Fibroblast of pulmonary artery (primary cell): Measurements from ENCODE around the gene LTBP3.

Experiments used
- DNase-seq: peaks from one replicate; pipeline ENCODE4 v3.0.0-alpha.2; 2010; ENCODE audit warnings: low read depth
- H3K4me3 ChIP-seq: replicated peaks from 2 replicates; pipeline ENCODE4 v1.5.1; 2011; ENCODE audit warnings: low read depth, mild to moderate bottlenecking, control low read depth, low read length, moderate library complexity
- TF ChIP-seq, protein P1 (sequence below): IDR thresholded peaks from 2 replicates; pipeline ENCODE4 v1.5.1; 2011; ENCODE audit warnings: mild to moderate bottlenecking, control low read depth, low read length, inconsistent platforms; ENCODE audit errors: missing control alignments

Gene LTBP3

DNA sequence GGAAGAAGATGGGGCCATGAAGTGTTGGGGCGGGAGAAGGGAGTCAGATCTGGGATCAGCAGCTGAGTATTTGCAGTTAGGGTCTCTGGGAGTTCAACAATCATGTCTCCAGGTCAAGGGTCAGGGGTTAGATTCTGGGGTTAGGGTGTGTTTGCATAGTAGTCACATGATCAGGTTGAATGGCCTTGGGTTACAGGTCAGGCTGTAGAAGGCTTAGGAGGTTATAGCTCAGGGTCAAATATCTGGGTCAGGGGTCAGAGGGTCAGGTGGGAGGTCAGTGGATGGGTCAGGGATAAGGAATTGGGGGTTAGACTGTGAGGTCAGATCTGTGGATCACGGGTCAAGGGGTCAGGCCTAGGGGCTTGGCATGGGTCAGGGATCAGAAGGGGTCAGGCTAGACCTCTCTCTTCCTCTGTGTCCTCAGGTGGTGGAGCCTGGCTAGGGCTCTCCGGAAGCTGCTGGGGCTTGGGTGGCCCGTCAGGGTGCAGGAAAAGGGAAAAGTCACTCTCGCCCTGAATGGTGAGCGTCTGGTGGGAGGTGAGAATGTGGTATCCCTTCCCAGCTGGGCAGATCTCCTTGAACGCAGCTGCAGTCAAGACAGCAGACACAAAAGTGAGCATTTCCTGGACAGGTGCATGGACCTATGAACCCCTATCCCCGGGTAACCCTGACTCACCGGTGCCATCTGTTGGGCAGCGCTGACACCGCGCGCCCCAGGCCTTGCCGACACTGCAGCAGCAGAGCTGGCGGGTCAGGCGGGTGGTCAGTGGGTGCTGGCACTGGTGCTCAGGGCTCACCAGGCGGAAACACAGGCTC is 6.4 kb downstream of the LTBP3 start:
- peak; percentile 29 for DNase-seq
- TF ChIP-seq, protein P1, sequence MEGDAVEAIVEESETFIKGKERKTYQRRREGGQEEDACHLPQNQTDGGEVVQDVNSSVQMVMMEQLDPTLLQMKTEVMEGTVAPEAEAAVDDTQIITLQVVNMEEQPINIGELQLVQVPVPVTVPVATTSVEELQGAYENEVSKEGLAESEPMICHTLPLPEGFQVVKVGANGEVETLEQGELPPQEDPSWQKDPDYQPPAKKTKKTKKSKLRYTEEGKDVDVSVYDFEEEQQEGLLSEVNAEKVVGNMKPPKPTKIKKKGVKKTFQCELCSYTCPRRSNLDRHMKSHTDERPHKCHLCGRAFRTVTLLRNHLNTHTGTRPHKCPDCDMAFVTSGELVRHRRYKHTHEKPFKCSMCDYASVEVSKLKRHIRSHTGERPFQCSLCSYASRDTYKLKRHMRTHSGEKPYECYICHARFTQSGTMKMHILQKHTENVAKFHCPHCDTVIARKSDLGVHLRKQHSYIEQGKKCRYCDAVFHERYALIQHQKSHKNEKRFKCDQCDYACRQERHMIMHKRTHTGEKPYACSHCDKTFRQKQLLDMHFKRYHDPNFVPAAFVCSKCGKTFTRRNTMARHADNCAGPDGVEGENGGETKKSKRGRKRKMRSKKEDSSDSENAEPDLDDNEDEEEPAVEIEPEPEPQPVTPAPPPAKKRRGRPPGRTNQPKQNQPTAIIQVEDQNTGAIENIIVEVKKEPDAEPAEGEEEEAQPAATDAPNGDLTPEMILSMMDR, result peak; percentile 25
- no peak overlapping the region for H3K4me3 ChIP-seq

DNA sequence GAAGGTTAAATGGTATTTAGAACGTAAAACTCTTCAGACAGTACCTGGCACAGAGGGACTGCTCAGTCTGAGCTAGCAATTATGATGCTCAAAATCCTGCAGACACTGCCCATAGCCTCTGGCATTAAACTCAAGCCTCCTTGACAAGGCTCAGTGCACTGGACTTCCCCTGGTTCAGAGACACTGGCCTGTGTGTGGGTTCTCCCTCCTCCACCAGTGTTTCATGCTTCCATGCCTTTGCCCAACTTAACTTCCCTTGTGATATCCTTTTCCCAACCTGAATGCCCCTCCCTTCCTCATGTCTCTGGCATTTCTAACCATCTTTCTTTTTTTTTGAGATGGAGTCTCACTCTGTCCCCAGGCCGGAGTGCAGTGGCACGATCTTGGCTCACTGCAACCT is 9.1 kb downstream of the LTBP3 start:
- TF ChIP-seq, protein P1, result no peak
- no peak overlapping the region for H3K4me3 ChIP-seq
- DNase-seq, result no peak

DNA sequence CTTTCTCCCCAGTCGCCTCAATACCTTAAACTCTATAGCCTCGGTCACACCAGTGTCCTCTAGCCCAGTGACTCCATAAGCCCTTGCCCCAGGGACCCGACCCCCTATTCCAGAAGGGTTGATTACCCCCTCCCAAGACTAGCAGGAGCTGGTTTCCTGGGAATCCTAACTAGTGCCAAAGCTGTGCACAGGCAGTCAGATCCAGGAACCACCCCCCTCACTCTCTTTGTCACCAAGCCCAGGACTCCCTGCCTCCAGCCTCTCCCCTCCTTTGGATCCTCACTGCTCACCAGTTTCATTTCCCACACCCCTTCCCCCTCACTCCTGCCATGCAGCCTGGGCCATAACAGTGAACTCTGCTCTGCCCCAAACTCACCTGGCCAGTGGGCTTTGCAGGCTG is 9.8 kb downstream of the LTBP3 start:
- no peak overlapping the region for H3K4me3 ChIP-seq
- DNase-seq, result no peak
- TF ChIP-seq, protein P1, result no peak

DNA sequence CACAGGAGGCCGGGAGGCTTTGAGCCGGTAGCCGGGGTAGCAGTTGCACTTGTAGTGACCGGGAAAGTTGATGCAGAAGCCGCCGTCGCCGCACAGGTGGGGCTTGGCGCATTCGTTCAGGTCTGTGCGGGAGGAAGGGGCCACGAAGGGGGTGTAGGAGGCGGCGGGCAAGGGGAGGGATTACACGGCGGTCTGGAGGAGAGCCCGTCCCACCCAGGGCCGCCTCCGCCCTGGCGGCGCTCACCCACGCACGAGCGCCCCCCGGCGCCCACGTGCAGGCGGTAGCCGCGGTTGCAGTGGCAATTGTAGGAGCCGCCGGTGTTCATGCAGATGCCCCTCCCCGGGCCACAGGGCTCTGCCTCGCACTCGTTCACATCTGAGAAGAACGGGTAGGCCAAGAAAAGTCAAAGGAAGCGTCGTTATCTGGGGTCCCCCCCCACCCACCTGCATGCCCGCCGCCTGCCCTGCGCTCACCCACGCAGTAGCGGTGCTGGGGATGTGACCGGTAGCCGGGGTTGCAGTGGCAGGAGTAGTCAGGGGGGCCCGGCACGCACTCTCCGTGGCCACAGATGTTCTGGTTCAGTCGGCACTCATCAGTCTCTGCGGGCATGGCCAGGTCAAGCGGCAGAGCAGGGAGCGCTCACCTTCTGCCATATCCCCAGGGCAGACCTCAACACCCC is 10.6 kb downstream of the LTBP3 start:
- TF ChIP-seq, protein P1, result no peak
- no peak overlapping the region for H3K4me3 ChIP-seq
- DNase-seq, result no peak

DNA sequence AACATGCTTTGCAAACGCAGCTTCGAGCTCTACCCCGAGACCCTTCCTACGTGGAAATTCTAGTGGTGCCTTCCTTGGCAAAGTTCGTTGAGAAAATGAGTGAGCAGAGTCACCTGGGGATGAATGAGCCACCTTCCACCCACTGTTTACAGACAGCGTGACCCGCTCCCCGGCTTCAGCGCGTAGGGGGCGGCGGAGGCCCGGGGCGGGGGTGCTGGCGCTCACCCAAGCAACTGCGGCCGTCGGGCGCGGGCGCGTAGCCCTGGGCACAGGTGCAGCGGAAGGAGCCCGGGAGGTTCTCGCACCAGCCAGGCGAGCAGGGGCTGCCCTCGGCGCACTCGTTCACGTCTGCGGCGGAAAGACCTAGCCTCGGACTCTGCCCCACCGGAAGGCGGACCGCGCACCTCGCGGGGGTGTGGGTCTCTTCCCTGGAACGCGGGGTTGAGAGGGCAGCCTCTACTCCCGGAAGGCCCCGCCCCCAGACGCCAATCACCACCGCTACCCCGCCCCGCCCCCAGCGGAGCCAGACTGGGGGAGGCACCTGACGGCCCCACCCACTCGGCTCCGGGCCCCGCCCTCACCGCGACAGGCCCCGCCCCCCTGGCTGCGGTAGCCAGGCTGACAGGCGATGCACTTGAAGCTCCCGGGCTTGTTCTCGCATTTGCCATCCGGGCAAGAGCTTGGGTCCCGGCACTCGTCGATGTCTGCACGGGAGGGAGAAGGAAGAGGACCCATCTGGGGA is 11.8 kb downstream of the LTBP3 start:
- no peak overlapping the region for H3K4me3 ChIP-seq

DNA sequence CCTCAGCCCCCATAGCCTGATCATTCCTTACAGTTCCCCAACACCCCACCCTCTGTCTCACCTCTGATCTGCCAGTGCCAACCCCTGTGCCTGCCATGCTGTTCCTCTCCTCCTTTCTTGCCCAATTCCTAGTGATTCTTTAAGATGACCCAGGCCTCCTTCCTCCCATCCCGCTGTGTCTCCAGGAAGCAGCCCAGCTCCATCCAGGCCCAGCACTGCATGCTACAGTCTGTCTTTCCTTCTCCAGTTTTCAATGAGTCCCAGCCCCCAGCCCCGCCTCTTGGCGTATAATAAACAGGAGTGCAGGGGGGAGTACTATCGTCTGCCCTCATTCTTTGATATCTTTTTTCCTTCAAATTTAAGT is 12.3 kb downstream of the LTBP3 start:
- DNase-seq, result no peak
- H3K4me3 ChIP-seq, result no peak overlapping the region
- TF ChIP-seq, protein P1, result no peak

More for the DNA sequence above, 11.8 kb downstream of the LTBP3 start:
- TF ChIP-seq, protein P1, result no peak
- DNase-seq, result no peak
